ENCODE results near the gene FBXO9.

Gene FBXO9

DNA sequence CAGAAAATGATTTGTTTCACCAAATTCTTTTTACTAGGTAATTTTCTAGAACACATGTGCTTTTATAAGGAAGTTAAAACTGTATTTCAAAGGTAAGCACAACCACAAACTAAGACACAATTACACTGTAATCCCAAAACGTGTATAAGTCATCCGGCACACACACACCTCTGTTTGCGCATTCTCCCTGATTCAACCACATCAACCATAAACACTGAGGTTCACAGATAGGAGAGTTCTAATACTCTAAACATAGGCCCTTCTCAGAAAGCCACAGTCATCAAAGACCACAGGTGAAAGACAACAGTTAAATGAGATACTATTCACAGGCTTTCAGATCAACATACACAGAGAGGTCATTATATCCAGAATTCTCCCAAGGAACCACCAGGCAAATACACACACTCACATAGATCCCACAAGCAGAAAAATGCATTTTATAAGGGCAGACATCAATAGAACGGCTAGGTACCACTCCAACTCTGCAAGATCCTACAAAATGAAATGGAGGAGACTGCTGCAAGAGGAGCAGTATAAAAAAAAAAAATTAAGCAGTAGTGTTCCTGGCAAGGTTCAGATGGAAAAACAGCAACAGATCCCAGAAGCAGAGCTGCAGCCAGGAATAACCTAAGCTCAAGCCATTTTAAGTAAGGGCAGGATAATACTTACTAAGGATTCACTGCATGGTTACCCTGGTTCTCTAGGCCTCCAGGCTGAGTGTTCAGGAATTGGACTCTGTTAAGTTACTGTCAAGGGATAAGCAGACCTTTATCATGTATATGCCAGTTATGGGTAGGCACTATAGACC, 6.6 kb upstream of the FBXO9 start:
- no peak overlapping the region for H3K27ac ChIP-seq
- TF ChIP-seq, protein P1, sequence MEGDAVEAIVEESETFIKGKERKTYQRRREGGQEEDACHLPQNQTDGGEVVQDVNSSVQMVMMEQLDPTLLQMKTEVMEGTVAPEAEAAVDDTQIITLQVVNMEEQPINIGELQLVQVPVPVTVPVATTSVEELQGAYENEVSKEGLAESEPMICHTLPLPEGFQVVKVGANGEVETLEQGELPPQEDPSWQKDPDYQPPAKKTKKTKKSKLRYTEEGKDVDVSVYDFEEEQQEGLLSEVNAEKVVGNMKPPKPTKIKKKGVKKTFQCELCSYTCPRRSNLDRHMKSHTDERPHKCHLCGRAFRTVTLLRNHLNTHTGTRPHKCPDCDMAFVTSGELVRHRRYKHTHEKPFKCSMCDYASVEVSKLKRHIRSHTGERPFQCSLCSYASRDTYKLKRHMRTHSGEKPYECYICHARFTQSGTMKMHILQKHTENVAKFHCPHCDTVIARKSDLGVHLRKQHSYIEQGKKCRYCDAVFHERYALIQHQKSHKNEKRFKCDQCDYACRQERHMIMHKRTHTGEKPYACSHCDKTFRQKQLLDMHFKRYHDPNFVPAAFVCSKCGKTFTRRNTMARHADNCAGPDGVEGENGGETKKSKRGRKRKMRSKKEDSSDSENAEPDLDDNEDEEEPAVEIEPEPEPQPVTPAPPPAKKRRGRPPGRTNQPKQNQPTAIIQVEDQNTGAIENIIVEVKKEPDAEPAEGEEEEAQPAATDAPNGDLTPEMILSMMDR (conservative IDR thresholded peaks at IDR 0.05) = no peak
- no peak for TF ChIP-seq ZFX (IDR thresholded peaks at IDR 0.05)

DNA sequence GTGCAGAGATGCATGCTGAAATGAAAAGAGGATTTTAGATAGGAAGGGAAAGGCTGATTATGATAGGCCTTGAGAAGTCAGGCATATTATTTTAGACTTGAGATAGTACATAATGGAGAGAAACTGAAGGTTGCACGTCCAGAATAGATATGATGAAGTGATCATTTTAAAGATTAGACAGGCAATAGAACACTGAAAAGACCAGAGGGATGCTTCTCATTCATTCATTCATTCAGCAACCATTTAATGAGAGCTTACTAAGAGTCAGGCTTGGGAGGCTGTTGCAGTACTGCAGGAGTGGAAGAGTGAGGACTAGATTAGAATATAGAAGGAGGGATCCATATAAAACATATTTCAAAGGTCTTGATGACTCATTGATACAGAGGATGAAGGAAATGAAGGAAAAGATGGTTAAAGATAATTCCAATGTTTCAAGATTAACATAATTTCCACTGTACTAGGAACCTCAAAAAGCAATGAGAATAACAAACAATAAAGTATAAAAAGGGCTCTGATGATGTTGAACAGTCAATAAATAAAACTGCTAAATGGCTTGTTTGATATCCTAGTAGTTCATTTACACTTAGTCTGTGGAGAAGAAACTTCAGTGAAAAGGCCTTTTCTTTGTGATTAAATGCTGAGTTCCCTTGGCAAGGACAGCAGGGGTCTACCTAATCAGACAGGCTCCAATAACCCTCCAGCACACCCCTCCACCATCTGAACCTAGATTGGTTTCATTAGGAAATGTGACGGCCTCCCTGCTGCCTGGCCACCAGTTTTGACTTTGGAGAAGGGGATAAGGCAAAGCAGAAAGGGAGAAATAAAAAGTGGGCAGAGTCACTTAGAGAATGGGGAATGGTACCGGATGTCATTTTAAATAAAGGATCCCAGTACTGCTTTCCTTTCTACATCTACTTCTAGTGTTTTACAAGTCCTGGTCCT, 5.3 kb upstream of the FBXO9 start:
- H3K27ac ChIP-seq = no peak overlapping the region

DNA sequence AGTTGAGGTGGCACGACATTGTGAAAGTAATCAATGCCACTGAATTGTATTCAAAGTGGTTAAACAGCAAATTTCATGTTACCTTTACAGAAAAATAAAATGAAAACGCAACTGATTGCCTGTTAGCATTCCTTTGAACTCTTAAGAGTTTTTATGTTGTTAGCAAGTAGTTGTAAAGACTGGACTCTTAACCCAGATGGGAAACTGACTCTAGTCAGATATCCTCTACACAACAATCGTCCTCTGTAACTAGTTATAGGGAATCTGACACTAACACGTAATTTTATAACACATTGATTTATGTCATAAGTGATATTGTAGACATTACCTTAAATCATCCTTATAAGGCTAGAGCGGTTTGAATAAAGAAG, 3.0 kb upstream of the FBXO9 start:
- TF ChIP-seq, protein P1 (conservative IDR thresholded peaks at IDR 0.05) = no peak
- TF ChIP-seq ZFX (IDR thresholded peaks at IDR 0.05) = no peak
- peak overlapping the region; percentile 98 for H3K27ac ChIP-seq

More for the DNA sequence above, 5.3 kb upstream of the FBXO9 start:
- TF ChIP-seq, protein P1 (conservative IDR thresholded peaks at IDR 0.05) = no peak
- no peak for TF ChIP-seq ZFX (IDR thresholded peaks at IDR 0.05)

DNA sequence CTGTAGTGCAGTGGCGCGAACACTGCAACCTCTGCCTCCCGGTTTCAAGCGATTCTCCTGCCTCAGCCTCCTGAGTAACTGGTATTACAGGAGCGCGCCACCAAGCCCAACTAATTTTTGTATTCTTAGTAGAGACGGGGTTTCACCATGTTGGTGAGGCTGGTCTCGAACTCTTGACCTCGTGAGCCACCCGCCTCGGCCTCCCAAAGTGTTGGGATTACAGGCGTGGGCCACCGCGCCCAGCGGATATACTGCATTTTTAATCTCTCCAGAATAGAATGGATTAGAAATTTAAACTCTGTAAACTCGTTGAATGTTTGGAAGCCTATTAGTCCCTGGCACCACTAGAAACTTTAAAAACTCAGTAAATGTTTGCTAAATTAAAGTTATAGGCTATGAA, 949 bp upstream of the FBXO9 start:
- peak overlapping the region; percentile 95; the same call in 1 of the 2 replicates for H3K27ac ChIP-seq

DNA sequence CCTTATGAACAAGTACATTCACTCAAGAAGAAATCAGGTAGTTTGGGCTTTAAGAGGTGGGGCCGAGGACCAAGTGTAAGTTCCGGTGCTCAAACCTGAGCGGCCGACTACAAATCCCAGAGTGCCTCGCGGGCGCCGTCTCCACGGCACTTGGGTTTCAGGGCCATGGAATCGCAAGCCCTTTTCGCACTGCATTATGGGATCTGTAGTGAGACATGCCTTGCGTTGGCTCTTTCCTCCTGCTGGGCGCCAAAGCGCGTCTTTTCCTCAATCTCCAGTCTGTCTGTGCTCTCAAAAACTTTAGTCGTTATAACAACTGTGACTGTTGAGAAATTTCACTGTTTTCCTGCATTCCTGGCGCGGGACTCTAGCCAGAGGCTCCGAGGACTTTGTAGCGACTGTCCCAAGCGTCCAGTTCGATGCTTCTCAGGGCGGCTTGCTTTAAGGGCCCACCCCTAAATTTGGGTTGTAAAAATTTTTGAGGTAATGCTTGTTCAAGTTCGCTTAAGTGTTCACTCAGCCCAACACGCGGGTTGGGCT, 408 bp upstream of the FBXO9 start:
- TF ChIP-seq, protein P1 (conservative IDR thresholded peaks at IDR 0.05) = no peak
- TF ChIP-seq ZFX (IDR thresholded peaks at IDR 0.05) = no peak
- H3K27ac ChIP-seq = peak overlapping the region; percentile 95

DNA sequence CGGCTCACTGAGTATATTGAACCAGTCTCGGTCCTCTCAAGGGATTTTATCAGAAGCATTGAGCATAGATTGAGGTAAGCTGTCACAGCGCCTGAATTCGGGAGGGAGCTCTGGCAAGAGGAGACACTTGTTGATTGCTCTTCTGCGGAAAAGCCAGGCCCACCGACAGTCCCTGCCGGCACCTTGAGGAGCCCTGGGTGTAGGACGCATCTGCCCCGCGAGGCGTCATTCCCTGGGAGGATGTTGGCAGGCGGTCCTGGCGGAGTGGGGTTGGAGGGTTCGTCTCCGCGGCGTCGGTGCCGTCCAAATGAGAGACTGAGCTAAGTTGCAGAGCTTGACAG, 843 bp downstream of the FBXO9 start:
- H3K27ac ChIP-seq = peak overlapping the region; percentile 95
- TF ChIP-seq ZFX (IDR thresholded peaks at IDR 0.05) = no peak
- TF ChIP-seq, protein P1 (conservative IDR thresholded peaks at IDR 0.05) = no peak; the same call in 1 of the 2 replicates

DNA sequence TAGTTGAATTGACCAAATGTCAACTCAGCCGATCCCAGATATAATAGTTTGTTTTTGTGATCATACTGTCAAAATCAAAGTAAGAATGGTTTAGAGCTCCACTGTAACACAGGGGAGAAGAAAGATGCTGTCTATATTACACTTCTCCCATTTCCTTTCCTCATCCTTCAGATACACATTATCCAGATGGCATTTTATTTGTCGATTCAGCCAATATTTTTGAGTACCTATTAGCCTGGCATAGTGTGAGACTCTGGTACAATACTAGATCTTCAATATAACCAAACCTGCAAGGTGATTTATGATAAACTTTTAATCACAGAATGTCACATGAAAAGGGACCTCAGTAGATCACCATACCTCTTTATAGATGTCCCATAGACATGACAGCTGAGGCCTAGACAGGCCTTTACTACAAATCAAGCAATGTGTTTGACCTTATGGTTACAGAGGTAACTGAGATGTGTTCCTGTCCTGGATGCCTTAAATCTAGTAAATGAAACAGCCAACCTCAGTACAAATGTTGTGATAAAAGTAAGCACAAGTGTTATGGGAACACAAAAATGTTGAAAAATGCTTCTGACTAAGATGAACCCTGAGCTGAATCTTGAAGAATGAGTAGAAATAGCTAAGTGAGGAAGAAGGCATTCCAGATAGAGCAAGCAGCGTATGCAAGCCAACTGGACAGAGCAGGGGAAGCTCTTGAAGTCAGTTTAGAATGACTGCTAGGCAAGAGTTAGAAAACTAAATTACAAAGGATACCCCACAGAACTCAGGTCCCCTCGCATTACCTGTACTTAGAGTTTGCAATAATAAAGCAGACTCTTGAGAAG, 1.9 kb downstream of the FBXO9 start:
- TF ChIP-seq, protein P1 (conservative IDR thresholded peaks at IDR 0.05) = no peak
- no peak for TF ChIP-seq ZFX (IDR thresholded peaks at IDR 0.05)
- no peak overlapping the region for H3K27ac ChIP-seq
